Upper lobe of left lung (tissue), 4 donors: Measurements from ENCODE around the gene AHI1.

Source experiments
- CTCF ChIP-seq, 6 experiments: fragments of 450-650 bp in 4 of 6; fragments of 200-600 bp in 2 of 6; sonication (generic) in 2 of 6; IDR thresholded peaks; one replicate each; pipeline ENCODE4 v1.5.1; 2016 to 2019; ENCODE audit warnings: antibody characterized with exemption in 6 of 6
- EP300 ChIP-seq, 4 donors: sonication (generic); formaldehyde crosslinking; IDR thresholded peaks; one replicate each; pipeline ENCODE4 v1.5.1; 2017; ENCODE audit warnings: antibody characterized with exemption in 4 of 4, control low read depth in 2 of 4
- POLR2A ChIP-seq, 4 donors: fragments of 450-650 bp; IDR thresholded peaks; one replicate each; pipeline ENCODE4 v1.5.1; 2016 to 2017; ENCODE audit warnings: antibody characterized with exemption in 4 of 4, mild to moderate bottlenecking in 2 of 4
- POLR2AphosphoS5 ChIP-seq, 2 donors: sonication (generic); formaldehyde crosslinking; IDR thresholded peaks; one replicate each; pipeline ENCODE4 v1.5.1; 2017; ENCODE audit warnings: antibody characterized with exemption in 2 of 2

- TF ChIP-seq CTCF (IDR thresholded peaks at IDR 0.05) (no peak), POLR2AphosphoS5 (IDR thresholded peaks at IDR 0.05) (no peak), POLR2A (IDR thresholded peaks at IDR 0.05) (no peak), EP300 (IDR thresholded peaks at IDR 0.05) (no peak)
Measured at GRCh38 chr6:135519348-135519747, 21.8 kb upstream of the AHI1 start.
